ENCODE measurements around the gene ATRNL1.

Gene ATRNL1, protein sequence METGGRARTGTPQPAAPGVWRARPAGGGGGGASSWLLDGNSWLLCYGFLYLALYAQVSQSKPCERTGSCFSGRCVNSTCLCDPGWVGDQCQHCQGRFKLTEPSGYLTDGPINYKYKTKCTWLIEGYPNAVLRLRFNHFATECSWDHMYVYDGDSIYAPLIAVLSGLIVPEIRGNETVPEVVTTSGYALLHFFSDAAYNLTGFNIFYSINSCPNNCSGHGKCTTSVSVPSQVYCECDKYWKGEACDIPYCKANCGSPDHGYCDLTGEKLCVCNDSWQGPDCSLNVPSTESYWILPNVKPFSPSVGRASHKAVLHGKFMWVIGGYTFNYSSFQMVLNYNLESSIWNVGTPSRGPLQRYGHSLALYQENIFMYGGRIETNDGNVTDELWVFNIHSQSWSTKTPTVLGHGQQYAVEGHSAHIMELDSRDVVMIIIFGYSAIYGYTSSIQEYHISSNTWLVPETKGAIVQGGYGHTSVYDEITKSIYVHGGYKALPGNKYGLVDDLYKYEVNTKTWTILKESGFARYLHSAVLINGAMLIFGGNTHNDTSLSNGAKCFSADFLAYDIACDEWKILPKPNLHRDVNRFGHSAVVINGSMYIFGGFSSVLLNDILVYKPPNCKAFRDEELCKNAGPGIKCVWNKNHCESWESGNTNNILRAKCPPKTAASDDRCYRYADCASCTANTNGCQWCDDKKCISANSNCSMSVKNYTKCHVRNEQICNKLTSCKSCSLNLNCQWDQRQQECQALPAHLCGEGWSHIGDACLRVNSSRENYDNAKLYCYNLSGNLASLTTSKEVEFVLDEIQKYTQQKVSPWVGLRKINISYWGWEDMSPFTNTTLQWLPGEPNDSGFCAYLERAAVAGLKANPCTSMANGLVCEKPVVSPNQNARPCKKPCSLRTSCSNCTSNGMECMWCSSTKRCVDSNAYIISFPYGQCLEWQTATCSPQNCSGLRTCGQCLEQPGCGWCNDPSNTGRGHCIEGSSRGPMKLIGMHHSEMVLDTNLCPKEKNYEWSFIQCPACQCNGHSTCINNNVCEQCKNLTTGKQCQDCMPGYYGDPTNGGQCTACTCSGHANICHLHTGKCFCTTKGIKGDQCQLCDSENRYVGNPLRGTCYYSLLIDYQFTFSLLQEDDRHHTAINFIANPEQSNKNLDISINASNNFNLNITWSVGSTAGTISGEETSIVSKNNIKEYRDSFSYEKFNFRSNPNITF (N-terminal part only)

DNA sequence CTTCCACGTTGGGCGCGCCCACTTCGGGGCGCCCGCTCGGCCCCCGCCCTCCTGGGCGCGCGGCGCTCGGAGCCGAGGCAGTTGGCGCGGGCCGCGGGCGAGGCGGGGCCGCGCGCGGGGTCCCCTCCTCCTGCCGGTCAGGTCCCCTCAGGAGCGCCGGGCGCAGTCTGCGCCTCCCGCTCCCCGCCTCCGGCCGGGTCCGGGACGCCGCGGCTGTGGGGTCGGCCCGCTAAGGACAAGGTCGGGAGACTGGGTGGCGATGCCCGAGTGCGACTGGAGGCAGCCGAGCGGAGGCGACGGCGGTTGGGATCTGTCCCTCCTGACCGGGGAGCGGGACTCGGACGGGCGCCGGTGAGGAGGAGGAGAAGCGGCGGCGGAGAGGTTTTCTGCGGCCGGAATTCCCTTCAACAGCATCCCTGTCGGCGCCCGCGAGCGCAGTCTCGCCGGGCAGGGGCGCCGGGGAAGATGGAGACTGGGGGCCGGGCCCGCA, at the start of gene ATRNL1:
TSS of gene ATRNL1 (plus strand) at position 80 of the 490 bp plus-strand sequence. CDS start at position 466, 386 bp downstream.
- H3K4me3 Mint-ChIP-seq, result peak within 1 kb of the TSS; percentile 69
- DNase-seq, result peak; percentile 47
- no peaks in the 10 kb centered on the region for H3K36me3 Mint-ChIP-seq (ENCODE audit: low read depth)
- no peak within 1 kb of the TSS for H3K27ac Mint-ChIP-seq
- H3K27me3 Mint-ChIP-seq, result peaks cover 61% of the 10 kb centered on the region
- peaks cover 9% of the 10 kb centered on the region for H3K4me1 Mint-ChIP-seq (ENCODE audit: low read depth)
- no peaks in the 10 kb centered on the region for H3K9me3 Mint-ChIP-seq

DNA sequence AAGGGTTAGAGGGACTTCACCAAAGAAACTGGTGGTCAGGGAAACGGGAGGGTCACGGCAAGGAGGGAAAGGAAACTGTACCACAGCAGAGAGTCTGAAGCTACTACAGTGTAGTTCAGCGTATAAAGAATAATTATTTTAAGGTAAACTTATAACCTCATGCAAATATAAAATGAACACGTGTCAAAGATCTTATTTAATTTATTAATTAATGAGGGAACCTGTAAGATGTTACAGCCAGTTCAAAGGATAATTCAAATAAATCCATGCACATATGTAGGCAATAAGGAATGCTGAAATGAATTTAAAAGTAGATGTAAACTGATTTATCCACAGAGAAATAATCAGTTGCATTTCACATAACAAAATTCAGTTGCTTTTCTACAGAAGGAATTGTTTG, 49.4 kb upstream of the ATRNL1 start:
- no peaks in the 10 kb centered on the region for H3K9me3 Mint-ChIP-seq
- no peaks in the 10 kb centered on the region for H3K4me1 Mint-ChIP-seq (ENCODE audit: low read depth)
- H3K27me3 Mint-ChIP-seq, result peaks cover 11% of the 10 kb centered on the region
- DNase-seq, result no peak
- no peak overlapping the region for H3K4me3 Mint-ChIP-seq
- H3K27ac Mint-ChIP-seq, result no peak overlapping the region
- H3K36me3 Mint-ChIP-seq (ENCODE audit: low read depth), result no peaks in the 10 kb centered on the region

DNA sequence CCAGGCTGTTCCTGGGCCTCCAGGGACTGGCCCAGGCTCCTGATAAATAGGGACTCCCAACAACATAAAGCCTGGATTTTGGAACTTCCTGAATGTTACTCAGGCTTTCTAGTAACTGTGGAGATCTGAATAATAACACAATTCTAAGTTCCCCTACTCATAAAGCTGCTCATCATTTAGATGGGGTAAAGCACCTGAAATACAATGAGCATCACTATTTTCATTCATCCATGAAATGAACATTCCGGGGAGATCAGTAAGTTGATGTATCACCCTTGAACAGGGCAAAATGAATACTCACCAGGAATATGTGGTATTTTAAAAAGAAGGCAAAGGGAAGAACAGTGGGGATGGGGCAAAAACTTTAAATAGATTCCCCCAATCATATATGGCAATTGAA, 48.3 kb upstream of the ATRNL1 start:
- Mint-ChIP-seq H3K4me1 (ENCODE audit: low read depth) (no peaks in the 10 kb centered on the region), H3K9me3 (no peaks in the 10 kb centered on the region), H3K27me3 (peaks cover 10% of the 10 kb centered on the region), H3K27ac (no peak overlapping the region), H3K36me3 (ENCODE audit: low read depth) (no peaks in the 10 kb centered on the region), H3K4me3 (no peak overlapping the region)
- DNase-seq, result no peak

DNA sequence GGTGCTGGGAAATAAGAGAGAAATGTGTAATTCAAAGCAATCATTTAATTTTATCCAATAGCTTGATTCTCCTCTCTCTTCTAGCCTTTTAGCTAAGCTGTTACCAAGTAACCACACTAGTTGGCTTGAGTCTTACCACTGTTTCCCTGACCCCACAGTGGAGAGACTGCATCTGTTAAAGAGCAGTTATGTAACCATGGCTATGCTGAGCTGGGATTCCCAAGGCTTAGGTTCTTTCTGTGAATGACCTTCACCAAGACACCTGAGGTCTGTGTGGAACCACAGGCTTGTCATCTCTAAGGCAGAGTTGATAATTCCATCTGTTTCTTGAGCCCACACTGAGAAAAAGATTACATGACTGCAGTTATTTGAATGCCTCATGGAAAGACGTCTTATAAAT, 47.7 kb upstream of the ATRNL1 start:
- Mint-ChIP-seq H3K36me3 (ENCODE audit: low read depth) (no peaks in the 10 kb centered on the region), H3K9me3 (no peaks in the 10 kb centered on the region), H3K27ac (no peak overlapping the region), H3K4me3 (no peak overlapping the region), H3K27me3 (peaks cover 15% of the 10 kb centered on the region), H3K4me1 (ENCODE audit: low read depth) (no peaks in the 10 kb centered on the region)
- no peak for DNase-seq

DNA sequence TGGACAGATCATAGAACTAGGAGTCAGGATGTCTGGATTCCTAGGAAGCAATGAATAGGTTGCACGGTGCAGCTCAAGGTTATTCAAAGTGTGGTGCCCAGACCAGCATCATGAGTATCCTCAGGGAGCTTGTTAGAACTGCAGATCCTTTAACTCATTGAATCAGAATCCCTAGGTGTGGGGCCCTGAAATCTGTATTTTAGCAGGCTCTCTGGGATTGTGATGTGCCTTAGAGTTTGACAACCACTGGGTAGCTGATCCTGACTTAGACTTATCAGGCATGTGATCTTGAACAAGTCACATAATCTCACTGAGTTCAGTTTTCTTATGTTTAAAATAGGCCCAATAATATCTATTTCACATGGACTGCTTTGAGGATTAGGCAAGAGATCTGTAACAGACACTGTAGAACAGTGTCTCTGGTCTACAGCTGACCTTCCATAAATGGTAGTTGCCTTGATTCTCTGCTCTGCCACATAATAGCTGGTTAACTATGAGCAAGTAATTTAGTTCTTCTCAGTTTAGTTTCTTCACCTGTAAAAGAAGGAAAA, 46.4 kb upstream of the ATRNL1 start:
- Mint-ChIP-seq H3K4me3 (no peak overlapping the region), H3K9me3 (no peaks in the 10 kb centered on the region), H3K27ac (no peak overlapping the region), H3K36me3 (ENCODE audit: low read depth) (no peaks in the 10 kb centered on the region), H3K27me3 (peaks cover 17% of the 10 kb centered on the region), H3K4me1 (ENCODE audit: low read depth) (no peaks in the 10 kb centered on the region)
- DNase-seq, result no peak

DNA sequence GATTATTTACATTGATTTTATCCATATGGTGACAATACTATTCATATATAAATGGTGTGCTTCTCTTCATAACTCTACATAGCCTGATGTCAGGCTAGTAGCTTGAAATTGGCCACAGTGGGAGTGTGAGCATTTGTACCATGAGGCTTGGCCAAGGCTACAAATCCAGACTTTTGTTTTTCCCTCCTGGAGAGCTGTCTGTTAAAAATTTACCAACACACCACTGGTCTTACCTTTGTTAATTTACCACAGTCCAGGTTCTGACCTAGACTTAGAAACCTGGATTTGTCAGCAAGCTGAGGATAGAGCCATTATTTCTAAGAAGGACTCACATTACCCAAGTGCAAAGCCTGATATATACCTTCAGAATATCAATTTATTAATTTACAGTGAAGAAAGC, 45.5 kb upstream of the ATRNL1 start:
- Mint-ChIP-seq H3K36me3 (ENCODE audit: low read depth) (no peaks in the 10 kb centered on the region), H3K4me1 (ENCODE audit: low read depth) (no peaks in the 10 kb centered on the region), H3K27ac (no peak overlapping the region), H3K4me3 (no peak overlapping the region), H3K27me3 (peaks cover 12% of the 10 kb centered on the region), H3K9me3 (no peaks in the 10 kb centered on the region)
- no peak for DNase-seq

DNA sequence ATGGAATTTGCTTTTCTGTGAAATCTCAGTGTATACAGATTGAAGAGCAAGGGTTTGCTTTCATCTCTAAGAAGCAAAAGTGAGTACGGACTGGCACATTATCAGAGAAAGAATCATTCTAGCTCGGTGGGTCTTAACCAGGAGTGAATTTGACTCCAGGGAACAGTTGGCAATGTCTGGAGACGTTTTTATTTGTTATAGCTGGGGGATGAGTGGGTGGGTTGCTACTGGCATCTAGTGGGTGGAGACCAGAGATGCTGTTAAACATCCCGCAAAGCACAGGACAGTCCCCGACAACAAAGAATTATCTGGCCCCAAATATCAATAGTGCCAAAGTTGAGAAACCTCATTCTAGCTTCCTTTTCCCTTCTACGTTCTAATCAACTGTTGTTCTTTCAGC, 43.8 kb upstream of the ATRNL1 start:
- no peak for DNase-seq
- Mint-ChIP-seq H3K9me3 (no peaks in the 10 kb centered on the region), H3K27me3 (peaks cover 8% of the 10 kb centered on the region), H3K36me3 (ENCODE audit: low read depth) (no peaks in the 10 kb centered on the region), H3K27ac (no peak overlapping the region), H3K4me1 (ENCODE audit: low read depth) (no peaks in the 10 kb centered on the region), H3K4me3 (no peak overlapping the region)

DNA sequence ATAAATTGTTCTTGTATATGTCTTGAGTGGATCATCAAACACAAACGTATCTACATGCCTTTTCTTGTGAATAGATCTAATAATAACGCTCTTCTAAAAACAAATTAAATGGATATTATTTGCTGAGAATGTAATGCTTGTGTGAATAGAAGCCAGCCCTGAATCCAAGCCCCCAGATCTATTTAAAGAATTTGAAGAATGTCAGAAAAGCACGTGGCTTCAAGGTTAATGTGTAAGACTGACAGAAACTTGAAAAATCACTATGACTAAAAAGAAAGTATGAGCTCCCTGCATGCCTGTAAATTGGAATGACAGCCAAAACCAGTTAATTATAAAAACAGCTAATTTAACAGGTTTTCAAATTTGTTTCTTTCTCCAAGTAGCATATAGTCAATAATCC, 43.2 kb upstream of the ATRNL1 start:
- no peak for DNase-seq
- Mint-ChIP-seq H3K36me3 (ENCODE audit: low read depth) (no peaks in the 10 kb centered on the region), H3K4me1 (ENCODE audit: low read depth) (no peaks in the 10 kb centered on the region), H3K27ac (no peak overlapping the region), H3K4me3 (no peak overlapping the region), H3K9me3 (no peaks in the 10 kb centered on the region), H3K27me3 (peaks cover 8% of the 10 kb centered on the region)

DNA sequence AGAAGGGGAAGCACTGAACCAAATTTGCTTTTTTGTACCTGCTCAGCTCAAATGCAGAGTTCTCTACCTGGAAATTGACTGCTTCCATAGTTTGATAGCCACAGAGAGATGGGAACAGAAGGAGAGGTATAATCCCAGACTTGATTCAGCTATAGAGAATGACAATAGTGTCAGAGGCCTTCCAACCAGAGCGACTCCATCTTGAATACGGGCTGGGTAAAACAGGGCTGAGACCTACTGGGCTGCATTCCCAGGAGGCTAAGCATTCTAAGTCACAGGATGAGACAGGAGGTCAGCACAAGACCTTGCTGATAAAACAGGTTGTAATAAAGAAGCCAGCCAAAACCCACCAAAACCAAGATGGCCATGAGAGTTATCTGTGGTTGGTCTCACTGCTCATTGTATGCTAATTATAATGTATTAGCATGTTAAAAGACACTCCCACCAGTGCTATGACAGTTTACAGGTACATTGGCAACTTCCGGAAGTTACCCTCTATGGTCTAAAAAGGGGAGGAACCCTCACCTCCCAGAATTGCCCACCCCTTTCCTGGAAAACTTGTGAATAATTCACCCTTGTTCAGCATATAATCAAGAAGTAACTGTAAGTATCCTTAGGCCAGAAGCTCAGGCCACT, 42.7 kb upstream of the ATRNL1 start:
- H3K27me3 Mint-ChIP-seq, result peaks cover 8% of the 10 kb centered on the region
- H3K9me3 Mint-ChIP-seq, result no peaks in the 10 kb centered on the region
- no peak for DNase-seq
- no peak overlapping the region for H3K4me3 Mint-ChIP-seq
- no peaks in the 10 kb centered on the region for H3K4me1 Mint-ChIP-seq (ENCODE audit: low read depth)
- H3K36me3 Mint-ChIP-seq (ENCODE audit: low read depth), result no peaks in the 10 kb centered on the region
- H3K27ac Mint-ChIP-seq, result no peak overlapping the region

DNA sequence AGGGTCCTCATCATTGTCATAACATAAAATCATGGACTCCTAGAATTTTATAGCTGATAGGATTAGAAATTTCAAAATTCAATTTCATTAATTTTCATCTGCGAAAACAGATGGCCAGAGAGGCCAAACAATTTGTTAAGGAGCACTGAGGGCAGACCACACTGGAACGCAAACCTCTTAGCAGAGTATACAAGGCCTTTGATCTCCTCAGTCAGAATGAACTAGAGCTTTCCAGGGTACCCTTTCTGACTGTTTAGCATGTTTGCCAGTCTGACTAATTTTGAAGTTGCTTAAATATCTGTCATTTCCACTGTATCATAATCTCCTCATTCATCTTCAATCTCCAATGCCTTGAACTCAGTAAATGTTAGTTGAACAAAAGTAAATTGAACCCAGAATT, 41.9 kb upstream of the ATRNL1 start:
- H3K27me3 Mint-ChIP-seq, result peaks cover 8% of the 10 kb centered on the region
- H3K9me3 Mint-ChIP-seq, result no peaks in the 10 kb centered on the region
- no peak overlapping the region for H3K4me3 Mint-ChIP-seq
- no peak overlapping the region for H3K27ac Mint-ChIP-seq
- H3K4me1 Mint-ChIP-seq (ENCODE audit: low read depth), result no peaks in the 10 kb centered on the region
- H3K36me3 Mint-ChIP-seq (ENCODE audit: low read depth), result no peaks in the 10 kb centered on the region
- no peak for DNase-seq

DNA sequence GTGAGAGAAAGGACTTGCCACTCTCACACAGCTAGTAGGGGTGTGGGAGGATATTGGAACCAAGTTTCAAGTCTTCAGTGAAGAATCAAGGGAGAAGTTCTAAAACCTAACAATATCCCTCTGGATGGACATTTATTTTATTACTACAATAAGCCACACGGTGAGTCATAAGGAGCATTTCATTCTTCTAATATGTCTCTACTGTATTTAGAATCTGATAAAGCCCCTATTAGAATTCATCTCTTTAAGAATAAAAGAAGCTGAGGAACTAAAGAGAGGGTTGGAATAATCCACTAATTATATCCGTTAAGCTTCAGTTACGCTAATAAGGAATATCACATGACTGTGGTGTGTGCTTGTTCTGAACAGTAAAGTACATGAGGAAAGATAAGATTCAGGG, 40.9 kb upstream of the ATRNL1 start:
- no peak overlapping the region for H3K27ac Mint-ChIP-seq
- peaks cover 8% of the 10 kb centered on the region for H3K27me3 Mint-ChIP-seq
- no peaks in the 10 kb centered on the region for H3K36me3 Mint-ChIP-seq (ENCODE audit: low read depth)

DNA sequence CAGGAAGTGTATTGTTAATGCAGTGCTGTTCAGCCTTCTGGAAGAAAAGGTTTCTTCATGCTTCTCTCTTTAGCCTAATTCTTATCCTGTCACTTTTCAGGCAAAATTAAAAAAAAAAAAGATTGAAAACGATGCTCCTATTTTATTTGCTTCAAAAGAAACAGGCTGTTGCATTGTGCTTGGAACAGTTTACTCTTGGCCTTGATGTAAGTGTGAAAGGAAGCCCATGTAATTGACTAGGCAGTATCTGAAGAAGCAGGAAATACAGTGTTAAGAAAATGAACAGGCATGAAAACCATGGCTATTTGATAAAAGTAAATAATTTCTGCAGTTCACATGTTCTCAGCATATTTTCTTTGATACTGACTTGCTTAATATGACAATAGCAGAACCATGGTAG, 40.4 kb upstream of the ATRNL1 start:
- H3K4me1 Mint-ChIP-seq (ENCODE audit: low read depth), result no peaks in the 10 kb centered on the region
- no peak overlapping the region for H3K27ac Mint-ChIP-seq
- H3K4me3 Mint-ChIP-seq, result no peak overlapping the region
- H3K36me3 Mint-ChIP-seq (ENCODE audit: low read depth), result no peaks in the 10 kb centered on the region
- H3K27me3 Mint-ChIP-seq, result peaks cover 8% of the 10 kb centered on the region
- H3K9me3 Mint-ChIP-seq, result no peaks in the 10 kb centered on the region
- DNase-seq, result no peak

More for the DNA sequence above, 40.9 kb upstream of the ATRNL1 start:
- no peak for DNase-seq
- Mint-ChIP-seq H3K9me3 (no peaks in the 10 kb centered on the region), H3K4me1 (ENCODE audit: low read depth) (no peaks in the 10 kb centered on the region), H3K4me3 (no peak overlapping the region)

DNA sequence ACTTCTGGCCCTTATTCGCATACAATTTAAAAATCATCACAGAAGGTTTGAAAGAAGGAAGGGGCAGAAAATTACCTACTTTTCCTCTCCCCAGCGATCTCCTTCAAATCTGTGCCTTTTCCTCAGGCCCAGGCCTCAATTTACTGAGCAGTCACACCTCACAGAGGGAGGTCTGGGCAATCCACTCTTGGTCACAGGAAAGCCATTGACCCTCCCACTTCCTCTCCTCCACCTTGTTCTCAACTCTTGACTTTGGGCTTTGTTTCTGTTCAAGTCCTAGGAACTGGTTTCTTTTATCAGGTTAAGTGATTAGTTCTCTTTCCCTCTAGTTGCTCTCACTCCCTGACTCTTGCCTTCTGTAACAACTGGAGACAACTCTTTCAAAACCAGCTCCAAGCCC, 37.0 kb upstream of the ATRNL1 start:
- peaks cover 13% of the 10 kb centered on the region for H3K27me3 Mint-ChIP-seq
- no peaks in the 10 kb centered on the region for H3K4me1 Mint-ChIP-seq (ENCODE audit: low read depth)
- no peak for DNase-seq
- H3K4me3 Mint-ChIP-seq, result no peak overlapping the region
- H3K27ac Mint-ChIP-seq, result no peak overlapping the region
- H3K36me3 Mint-ChIP-seq (ENCODE audit: low read depth), result no peaks in the 10 kb centered on the region
- no peaks in the 10 kb centered on the region for H3K9me3 Mint-ChIP-seq
